Muscle layer of colon (tissue), 2 donors: ENCODE results near the gene TMED1.
"Not testable (repeated sequence)": the region's sequence is repeated elsewhere in the genome, so short reads cannot be mapped to it uniquely, and the experiment has no call there.

Experiments used
- H3K27ac ChIP-seq: one replicate; pipeline ENCODE4 v1.7.0; 2013; ENCODE audit warnings: low read depth, mild to moderate bottlenecking, low read length, moderate library complexity
- H3K27me3 ChIP-seq, 2 donors: one replicate each; pipeline ENCODE4 v1.7.0; 2013; ENCODE audit warnings: low read length in 2 of 2, mild to moderate bottlenecking in 2 of 2; ENCODE audit not compliant: insufficient read depth in 2 of 2, control insufficient read depth in 1 of 2
- H3K36me3 ChIP-seq: one replicate; pipeline ENCODE4 v1.7.0; 2013; ENCODE audit warnings: mild to moderate bottlenecking, low read length; ENCODE audit not compliant: insufficient read depth
- H3K4me1 ChIP-seq: one replicate; pipeline ENCODE4 v1.7.0; 2013; ENCODE audit warnings: mild to moderate bottlenecking, low read length; ENCODE audit not compliant: insufficient read depth
- H3K4me3 ChIP-seq, 2 donors: one replicate each; pipeline ENCODE4 v1.7.0; 2013; ENCODE audit warnings: low read length in 2 of 2, low read depth in 1 of 2, mild to moderate bottlenecking in 1 of 2, moderate library complexity in 1 of 2
- H3K9ac ChIP-seq: one replicate; pipeline ENCODE4 v1.7.0; 2013; ENCODE audit warnings: low read length
- H3K9me3 ChIP-seq: one replicate; pipeline ENCODE4 v1.7.0; 2013; ENCODE audit warnings: mild to moderate bottlenecking, low read length
- donor health status: abdominal sarcoma.
- donor health status: Adenocarcinoma of cecum.

The TMED1 gene

DNA sequence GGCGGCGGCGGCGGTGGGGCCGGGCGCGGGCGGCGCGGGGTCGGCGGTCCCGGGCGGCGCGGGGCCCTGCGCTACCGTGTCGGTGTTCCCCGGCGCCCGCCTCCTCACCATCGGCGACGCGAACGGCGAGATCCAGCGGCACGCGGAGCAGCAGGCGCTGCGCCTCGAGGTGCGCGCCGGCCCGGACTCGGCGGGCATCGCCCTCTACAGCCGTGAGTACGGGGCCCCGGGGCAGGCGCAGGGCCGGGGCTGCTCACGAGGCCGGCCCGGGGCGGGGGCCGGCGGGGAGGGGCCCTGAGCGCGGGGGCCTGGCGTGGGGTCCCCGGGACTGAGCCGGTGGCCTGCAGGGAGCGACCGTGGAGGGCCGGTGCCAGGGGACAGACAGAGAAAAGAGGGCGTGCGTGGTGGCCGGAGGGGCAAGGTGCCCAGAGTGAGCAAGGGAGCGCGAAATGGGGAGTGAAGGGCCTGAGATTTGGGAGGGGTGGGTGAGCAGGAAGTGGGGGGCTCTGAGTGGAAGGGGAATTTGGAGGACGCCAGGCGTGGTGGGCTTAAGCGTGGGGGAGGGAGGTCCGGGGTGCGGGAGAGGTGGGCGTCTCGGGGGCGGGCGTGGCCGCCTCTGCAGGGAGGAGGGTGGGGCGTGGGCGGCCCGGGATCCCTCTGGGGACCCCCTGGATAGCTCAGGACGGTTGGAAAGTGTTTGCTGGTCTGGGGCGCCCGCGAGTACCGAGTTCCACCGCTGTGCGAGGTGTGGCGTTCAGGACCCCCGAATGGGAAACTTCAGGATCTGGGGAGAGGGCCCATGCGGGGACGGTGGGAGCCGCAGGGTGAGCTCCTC, 35.9 kb upstream of the TMED1 start:
- peak overlapping the region; percentile 78 for H3K27ac ChIP-seq
- peaks cover 22% of the 10 kb centered on the region for H3K4me1 ChIP-seq
- no peaks in the 10 kb centered on the region for H3K9me3 ChIP-seq

DNA sequence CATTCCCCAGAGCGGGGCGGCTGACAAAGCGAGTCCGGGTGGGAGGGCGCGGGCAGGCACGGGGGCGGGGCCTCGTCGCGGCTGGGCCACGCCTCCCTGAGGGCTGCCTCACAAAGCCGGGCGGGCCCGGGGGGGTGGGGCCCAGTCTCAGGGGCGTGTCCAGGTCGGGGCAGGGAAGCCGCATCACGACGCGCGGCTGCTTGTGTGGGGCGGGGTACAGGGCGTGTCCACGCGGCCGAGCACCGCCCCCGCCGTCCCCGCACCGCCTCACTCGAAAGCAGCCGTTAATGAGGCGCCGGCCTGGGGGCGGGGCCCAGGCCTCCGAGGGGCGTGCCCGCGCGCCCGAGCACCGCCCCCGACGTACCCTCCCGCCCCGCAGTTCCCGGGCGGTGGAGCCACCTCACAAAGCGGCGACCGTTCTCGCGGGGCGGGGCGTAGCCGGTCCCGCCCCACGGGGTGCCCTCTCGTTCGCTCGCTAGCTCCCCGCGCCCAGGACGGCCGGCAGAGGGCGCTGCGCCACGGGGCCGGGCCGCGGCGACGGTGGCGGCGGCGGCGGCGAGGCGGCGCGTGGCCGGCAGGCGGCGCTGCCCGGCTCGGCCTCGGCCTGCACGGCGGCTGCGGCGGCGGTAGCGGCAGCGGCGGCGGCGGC, 35.1 kb upstream of the TMED1 start, which contains the start of gene CARM1:
Gene CARM1 (plus strand): TSS at position 599 of the 649 bp plus-strand sequence. CDS start 150 bp downstream, outside the sequence.
- Histone ChIP-seq H3K36me3 (no peaks in the 10 kb centered on the region), H3K27ac (peak within 1 kb of the TSS; percentile 86), H3K27me3 (no peaks in the 10 kb centered on the region), H3K4me3 (peak within 1 kb of the TSS; percentile 66 to 84), H3K9me3 (no peaks in the 10 kb centered on the region), H3K4me1 (peaks cover 14% of the 10 kb centered on the region), H3K9ac (peak within 1 kb of the TSS; percentile 71)

More for the DNA sequence above, 35.9 kb upstream of the TMED1 start:
- peak overlapping the region; percentile 66 to 84 for H3K4me3 ChIP-seq
- H3K9ac ChIP-seq, result peak overlapping the region; percentile 71
- no peaks in the 10 kb centered on the region for H3K36me3 ChIP-seq
- no peaks in the 10 kb centered on the region for H3K27me3 ChIP-seq

DNA sequence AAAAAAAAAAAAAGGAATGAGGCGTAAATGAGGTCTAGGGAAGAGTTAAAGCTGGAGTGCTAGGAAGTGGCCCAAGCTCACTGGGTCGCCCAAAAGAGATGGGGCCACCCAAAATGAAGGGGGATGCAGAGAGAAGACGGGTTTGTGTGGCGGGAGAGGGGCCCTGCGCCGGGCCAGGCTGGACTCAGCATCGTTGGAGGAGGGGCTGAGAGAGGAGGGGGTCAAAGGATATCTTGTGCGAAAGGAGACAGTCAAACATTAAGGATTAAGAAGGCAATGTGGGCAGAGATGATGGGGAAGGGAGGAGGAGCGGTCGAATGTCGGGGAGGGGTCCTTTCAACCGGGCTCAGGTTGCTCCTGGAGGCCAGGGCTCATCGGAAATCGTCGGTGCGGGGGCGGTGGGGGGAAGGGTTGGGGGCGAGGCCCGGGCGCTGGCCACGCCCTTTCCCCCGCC, 34.5 kb upstream of the TMED1 start:
- Histone ChIP-seq H3K4me3 (peak overlapping the region; percentile 54 to 59), H3K9me3 (no peaks in the 10 kb centered on the region), H3K27ac (peak overlapping the region; percentile 86), H3K27me3 (no peaks in the 10 kb centered on the region), H3K4me1 (peaks cover 10% of the 10 kb centered on the region), H3K9ac (no peak overlapping the region), H3K36me3 (no peaks in the 10 kb centered on the region)

DNA sequence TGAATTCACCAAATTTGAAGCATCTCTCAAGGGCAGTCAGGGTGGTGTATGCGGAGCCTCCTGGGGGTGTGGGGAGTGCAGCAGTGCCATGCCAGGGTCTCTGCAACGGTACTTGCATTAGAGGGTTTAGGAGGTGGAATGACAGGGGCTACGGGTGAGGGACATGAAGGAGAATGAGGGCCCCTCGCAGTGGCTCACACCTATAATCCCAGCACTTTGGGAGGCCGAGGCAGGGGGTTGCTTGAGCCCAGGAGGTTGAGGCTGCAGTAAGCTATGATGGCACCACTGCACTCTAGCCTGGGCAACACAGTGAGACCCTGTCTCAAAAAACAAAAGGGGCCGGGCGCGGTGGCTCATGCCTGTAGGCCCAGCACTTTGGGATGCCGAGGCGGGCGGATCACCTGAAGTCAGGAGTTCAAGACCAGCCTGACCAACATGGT, 33.9 kb upstream of the TMED1 start:
- H3K4me1 ChIP-seq, H3K4me3 ChIP-seq, H3K27ac ChIP-seq, H3K27me3 ChIP-seq, H3K36me3 ChIP-seq, H3K9me3 ChIP-seq, H3K9ac ChIP-seq: not testable (repeated sequence)

DNA sequence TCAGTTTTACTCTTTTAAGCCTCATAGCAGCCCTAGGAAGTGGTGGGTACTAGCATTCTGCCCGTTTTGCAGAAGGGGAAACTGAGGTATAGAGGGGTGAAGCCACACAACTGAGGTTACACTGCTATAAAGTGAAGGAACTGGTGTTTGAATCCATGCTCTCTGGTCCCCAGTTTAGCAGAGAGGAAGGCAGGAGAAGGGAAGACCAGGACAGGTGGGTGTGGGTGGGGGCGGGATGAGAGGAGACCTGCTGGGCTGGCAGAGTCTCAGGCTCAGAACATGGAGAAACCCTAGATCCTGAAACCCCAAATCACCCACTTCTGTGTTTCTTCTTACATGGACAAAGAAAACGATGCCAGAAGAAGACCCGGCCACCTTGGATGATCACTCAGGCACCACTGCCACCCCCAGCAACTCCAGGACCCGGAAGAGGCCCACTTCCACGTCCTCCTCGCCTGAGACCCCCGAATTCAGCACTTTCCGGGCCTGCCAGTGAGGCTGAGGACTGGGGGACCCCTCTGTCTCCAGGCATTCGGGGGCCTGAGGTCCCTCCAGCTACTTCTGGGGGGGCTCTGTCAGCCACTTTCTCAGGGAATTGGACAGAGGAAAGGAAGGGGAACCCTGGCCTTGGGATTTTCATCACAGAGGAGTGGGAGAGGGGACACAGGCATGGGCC, 33.0 kb upstream of the TMED1 start:
- H3K4me3 ChIP-seq, result no peak overlapping the region
- no peaks in the 10 kb centered on the region for H3K27me3 ChIP-seq
- peaks cover 15% of the 10 kb centered on the region for H3K4me1 ChIP-seq
- H3K27ac ChIP-seq, result no peak overlapping the region
- H3K36me3 ChIP-seq, result no peaks in the 10 kb centered on the region
- no peaks in the 10 kb centered on the region for H3K9me3 ChIP-seq
- no peak overlapping the region for H3K9ac ChIP-seq

DNA sequence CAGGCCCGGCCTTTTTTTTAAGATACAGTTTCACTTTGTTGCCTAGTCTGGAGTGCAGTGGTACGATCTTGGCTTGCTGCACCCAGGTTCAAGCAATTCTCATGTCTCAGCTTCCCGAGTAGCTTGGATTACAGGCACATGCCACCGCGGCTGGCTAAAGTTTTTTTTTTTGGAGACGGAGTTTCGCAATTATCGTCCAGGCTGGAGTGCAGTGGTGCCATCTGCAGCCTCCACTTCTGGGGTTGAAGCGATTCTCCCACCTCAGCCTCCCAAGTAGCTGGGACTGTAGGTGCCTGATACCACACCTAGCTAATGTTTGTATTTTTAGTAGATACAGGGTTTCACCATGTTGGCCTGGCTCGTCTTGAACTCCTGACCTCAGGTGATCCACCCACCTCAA, 30.5 kb upstream of the TMED1 start:
- Histone ChIP-seq H3K36me3 (no peaks in the 10 kb centered on the region), H3K27me3 (no peaks in the 10 kb centered on the region), H3K4me3 (no peak overlapping the region), H3K9me3 (no peaks in the 10 kb centered on the region), H3K4me1 (peaks cover 6% of the 10 kb centered on the region), H3K9ac (no peak overlapping the region), H3K27ac (no peak overlapping the region)

DNA sequence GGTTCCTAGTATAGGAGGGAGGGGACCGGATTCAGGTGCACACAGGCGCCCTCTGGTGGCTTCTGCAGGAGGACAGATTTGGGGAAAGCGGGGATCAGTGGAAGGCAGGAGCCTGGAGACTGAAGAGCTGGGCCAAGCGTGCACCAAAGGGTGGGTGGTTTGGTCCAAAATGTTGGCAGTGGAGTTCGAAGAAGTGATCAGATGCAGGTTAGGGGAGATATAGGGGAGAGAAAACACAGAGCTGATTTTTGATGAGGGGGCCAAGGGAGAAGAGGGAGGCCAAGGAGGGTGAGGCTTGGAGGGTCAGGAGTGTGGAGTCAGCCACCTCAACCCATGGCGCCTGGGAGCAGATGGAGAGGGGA, 28.5 kb upstream of the TMED1 start:
- H3K4me3 ChIP-seq, result peak overlapping the region in 1 of 2 donors; percentile 31
- no peak overlapping the region for H3K9ac ChIP-seq
- no peak overlapping the region for H3K27ac ChIP-seq

DNA sequence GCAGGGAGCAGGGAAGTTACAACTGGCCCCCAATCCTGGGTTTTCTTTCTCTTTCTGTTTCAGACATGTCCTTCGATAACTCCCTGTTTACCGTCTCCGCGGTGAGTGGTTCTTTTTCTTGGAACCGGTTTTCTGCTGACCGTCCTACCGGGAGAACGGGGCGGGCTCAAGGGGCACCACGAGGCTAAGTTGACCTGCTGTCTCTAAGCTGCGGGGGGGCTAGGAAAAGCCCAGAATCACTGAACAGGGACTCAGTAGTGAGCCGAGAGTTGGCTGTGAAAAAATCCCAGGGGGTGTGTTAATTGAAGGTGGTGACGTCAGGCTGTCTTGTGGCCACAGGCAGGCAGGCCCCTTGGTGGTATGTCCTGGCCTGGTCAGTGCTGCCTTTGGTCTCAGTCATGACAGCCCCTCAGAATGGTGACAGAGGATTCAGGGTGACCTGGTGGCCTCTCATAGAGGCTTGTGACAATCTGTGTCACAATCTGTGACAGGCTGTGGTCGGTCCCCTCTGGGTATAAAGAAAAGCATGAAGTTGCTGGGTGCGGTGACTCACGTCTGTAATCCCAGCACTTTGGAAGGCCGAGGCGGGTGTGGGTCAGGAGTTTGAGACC, 27.2 kb upstream of the TMED1 start:
- Histone ChIP-seq H3K27me3 (no peaks in the 10 kb centered on the region), H3K9me3 (no peaks in the 10 kb centered on the region), H3K36me3 (no peaks in the 10 kb centered on the region), H3K4me3 (no peak overlapping the region), H3K9ac (no peak overlapping the region), H3K27ac (no peak overlapping the region), H3K4me1 (peaks cover 6% of the 10 kb centered on the region)

More for the DNA sequence above, 28.5 kb upstream of the TMED1 start:
- Histone ChIP-seq H3K27me3 (no peaks in the 10 kb centered on the region), H3K9me3 (no peaks in the 10 kb centered on the region), H3K36me3 (no peaks in the 10 kb centered on the region), H3K4me1 (peaks cover 6% of the 10 kb centered on the region)

DNA sequence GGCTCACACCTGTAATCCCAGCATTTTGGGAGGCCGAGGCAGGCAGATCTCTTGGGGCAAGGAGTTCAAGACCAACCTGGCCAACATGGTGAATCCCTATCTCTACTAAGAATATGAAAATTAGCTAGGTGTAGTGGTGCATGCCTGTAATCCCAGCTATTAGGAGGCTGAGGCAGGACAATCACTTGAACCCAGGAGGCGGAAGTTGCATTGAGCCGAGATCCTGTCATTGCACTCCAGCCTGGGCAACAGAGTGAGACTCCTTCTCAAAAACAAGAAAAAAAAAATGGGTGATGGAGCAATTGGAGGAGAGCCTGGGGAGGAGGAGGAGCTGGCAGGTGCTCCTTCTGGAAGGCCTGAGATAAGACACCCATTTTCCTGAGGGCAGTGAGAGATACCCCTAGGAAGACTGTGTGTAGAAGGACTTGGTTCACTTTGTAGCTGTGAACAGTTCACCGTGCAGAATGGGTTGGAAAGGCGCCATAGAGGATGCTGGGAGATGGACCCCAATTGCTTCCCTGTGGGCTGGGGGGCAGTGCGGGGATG, 26.6 kb upstream of the TMED1 start:
- no peak overlapping the region for H3K9ac ChIP-seq
- H3K4me3 ChIP-seq, result no peak overlapping the region
- no peaks in the 10 kb centered on the region for H3K9me3 ChIP-seq
- H3K4me1 ChIP-seq, result peaks cover 6% of the 10 kb centered on the region
- H3K27me3 ChIP-seq, result no peaks in the 10 kb centered on the region
- H3K36me3 ChIP-seq, result no peaks in the 10 kb centered on the region
- H3K27ac ChIP-seq, result no peak overlapping the region

DNA sequence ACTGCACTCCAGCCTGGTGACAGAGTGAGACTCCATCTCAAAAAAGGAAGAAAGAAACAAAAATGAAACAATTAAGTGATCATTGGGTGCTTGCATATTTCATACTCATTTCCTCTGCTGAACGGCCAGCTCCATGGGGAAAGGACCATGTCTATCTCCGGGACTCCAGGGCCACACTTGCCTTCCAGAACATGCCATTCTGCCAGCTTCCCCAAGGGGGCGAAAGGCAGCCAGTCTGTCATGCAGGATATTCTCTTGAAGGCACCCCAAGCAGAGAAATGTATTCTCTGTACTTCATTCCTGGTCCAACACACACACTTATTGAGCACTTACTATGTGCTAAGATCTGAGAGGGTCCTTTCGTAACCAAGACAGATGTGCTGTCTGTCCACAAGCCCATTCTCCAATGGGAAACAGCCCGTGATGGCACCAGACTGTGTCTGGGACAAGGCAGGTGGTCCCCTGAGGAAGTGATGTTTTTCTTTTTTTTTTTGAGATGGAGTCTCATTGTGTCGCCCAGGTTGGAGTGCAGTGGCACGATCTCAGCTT, 25.2 kb upstream of the TMED1 start:
- H3K9me3 ChIP-seq, result no peaks in the 10 kb centered on the region
- peaks cover 6% of the 10 kb centered on the region for H3K4me1 ChIP-seq
- no peak overlapping the region for H3K27ac ChIP-seq
- H3K4me3 ChIP-seq, result no peak overlapping the region
- no peak overlapping the region for H3K9ac ChIP-seq
- H3K27me3 ChIP-seq, result no peaks in the 10 kb centered on the region
- H3K36me3 ChIP-seq, result no peaks in the 10 kb centered on the region
